HG02885 (cell line): ENCODE measurements around the gene MRS2.
"Not testable (repeated sequence)": the region's sequence is repeated elsewhere in the genome, so short reads cannot be mapped to it uniquely, and the experiment has no call there.

Source experiments
- ATAC-seq: cut with Tn5 transposase; IDR thresholded peaks from one replicate; pipeline ENCODE4 v1.9.1; 2021; ENCODE audit warnings: mild to moderate bottlenecking; ENCODE audit not compliant: unreplicated experiment, poor library complexity

MRS2 gene, protein sequence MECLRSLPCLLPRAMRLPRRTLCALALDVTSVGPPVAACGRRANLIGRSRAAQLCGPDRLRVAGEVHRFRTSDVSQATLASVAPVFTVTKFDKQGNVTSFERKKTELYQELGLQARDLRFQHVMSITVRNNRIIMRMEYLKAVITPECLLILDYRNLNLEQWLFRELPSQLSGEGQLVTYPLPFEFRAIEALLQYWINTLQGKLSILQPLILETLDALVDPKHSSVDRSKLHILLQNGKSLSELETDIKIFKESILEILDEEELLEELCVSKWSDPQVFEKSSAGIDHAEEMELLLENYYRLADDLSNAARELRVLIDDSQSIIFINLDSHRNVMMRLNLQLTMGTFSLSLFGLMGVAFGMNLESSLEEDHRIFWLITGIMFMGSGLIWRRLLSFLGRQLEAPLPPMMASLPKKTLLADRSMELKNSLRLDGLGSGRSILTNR

DNA sequence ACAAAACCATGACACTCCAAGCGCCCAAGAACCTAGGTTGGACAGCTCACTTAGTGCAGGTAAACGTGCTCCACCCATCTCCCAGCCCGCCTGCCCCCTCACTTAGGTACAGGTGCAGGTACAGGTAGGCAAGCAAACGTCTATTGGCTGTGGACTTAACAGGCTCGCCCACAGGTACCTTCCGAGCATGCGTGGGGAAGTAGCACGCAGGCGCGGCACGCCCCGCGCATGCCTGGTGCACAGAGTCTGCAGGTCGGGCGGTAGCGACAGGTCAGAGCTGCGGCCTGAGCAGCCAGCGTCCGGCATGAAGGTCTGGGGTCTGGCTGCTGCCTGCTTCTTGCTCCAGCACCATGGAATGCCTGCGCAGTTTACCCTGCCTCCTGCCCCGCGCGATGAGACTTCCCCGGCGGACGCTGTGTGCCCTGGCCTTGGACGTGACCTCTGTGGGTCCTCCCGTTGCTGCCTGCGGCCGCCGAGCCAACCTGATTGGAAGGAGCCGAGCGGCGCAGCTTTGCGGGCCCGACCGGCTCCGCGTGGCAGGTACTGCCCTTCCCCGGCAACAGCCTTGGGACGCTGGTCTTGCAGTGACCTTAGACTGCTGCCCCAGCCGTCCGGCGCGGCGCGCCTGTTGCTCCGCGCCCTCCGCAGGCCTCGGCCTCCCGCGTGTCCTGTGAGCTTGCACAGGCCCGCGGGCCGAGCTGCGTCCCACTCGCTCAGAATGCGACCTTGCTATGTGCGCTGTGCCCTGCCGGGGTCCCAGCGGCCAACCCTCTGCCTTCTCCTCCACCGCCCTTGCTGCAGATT lies at the start of gene MRS2:
MRS2 (plus strand) TSS at position 240 of the 804 bp plus-strand sequence; CDS start at position 351, 111 bp downstream.
- peak; percentile 98 for ATAC-seq

DNA sequence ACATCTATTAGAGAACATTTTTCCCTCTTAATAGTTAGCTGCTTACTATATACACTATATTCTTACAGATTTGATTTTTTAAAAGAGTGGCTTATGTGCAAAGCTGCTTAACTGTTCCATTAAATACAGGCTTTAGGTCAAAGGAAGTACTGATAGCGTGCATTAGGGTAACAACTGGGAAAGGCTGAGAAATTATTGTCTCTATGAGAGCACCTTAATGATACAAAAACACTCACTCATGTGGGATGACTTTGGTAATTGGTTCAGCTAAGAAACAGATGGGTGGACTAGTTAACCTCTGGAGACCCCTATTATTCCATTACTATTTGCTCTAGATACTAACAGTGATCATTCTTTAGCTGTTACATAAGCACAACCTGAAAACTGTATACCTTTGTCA lies 48.9 kb upstream of the MRS2 start:
- ATAC-seq = no peak

DNA sequence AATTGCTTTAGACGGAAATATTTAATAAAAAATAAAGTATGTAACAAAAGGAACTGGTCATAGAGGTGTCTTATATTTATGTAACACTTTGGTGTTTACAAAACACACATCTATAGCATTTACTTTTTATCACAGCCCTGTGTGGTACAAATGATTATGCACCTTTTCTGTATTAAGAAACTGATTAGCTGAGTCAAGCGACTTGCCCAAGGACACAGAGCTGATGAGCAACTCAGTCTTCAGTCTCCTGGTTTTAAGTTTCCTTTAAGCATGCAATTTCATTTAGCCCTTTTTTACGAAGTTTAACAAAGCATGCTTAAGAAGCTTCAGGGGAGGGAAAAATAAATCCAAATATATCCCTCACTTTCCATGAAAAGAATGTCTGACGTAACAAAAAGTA lies 47.3 kb upstream of the MRS2 start:
- no peak for ATAC-seq

DNA sequence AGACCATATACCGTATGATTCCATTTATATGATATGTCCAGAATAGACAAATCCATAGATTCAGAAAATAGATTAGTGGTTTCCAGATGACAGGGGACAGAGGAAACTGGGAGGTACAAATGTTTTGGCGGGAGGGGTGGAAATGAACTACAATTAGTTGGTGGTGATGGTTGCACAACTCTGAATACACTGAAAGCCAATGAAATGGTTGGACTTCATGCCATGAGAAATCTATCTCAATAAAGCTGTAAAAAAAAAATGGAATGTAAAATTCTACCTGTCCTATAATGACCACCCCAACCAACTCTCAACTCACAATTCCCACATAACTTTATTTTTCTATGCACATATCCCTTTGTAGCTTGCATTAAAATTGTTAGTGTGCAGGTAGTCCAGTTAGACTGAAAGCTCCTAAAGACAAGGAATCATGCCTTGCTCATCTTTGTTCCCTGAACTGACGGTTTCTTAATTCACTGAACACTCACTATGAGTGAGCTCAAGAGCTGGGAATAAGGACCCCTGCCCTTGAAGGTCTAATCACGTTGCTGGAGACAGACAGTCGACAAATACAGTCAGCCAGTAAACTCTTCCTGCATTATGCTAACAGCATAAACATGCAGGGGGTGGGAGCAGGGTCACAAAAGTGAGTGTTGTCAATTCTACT lies 46.3 kb upstream of the MRS2 start:
- ATAC-seq = no peak

DNA sequence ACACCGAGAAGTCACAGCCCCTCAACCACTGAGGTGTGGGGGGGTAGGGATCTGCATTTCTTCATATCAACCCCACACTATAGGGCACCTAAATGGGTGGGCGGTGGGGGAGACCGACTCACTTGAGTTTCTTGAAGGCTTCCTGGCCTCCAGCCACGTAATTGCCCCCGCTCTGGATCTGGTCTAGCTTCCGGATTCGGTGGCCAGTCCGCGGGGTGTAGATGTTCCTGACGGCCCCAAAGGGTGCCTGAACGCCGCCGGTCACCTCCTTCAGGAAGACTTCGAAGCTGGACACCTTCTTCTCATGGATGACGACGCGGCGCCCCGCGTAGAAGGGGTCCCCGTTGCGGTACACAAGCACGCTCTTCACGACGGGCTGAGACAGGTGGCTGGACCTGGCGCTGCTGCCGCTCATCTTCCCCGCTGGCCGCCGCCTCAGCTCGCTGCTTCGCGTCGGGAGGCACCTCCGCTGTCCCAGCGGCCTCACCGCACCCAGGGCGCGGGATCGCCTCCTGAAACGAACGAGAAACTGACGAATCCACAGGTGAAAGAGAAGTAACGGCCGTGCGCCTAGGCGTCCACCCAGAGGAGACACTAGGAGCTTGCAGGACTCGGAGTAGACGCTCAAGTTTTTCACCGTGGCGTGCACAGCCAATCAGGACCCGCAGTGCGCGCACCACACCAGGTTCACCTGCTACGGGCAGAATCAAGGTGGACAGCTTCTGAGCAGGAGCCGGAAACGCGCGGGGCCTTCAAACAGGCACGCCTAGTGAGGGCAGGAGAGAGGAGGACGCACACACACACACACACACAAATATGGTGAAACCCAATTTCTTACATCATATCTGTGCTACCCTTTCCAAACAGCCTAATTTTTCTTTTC lies 45.2 kb upstream of the MRS2 start, which contains the start of gene DCDC2:
DCDC2 (minus strand) TSS at position 724 of the 883 bp plus-strand sequence; CDS start at position 415, 309 bp downstream.
- ATAC-seq = no peak

DNA sequence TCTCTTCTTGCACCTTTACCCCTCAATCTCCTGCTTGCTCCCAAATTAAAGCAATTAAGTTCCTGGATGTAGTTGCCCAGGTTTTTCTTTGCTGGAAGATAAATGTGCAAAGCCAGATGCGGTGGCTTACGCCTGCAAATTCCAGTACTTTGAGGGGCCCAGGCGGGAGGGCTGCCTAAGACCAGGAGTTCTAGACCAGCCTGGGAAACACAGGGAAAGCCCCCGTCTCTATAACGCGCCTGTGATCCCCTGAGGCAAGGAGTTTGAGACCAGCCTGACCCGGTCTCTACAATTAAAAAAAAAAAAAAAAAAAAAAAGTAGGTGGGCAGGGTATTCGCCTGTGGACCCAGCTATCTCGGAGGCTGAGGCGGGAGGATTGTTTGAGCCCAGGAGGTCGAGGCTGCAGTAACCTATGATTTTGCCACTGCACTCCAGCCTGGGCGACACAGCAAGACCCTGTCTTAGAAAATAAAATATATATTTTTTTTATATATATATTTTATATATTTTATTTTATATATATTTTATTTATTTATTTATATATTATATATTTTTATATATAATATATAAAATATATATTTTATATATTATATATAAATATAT lies 44.4 kb upstream of the MRS2 start:
- no peak for ATAC-seq

DNA sequence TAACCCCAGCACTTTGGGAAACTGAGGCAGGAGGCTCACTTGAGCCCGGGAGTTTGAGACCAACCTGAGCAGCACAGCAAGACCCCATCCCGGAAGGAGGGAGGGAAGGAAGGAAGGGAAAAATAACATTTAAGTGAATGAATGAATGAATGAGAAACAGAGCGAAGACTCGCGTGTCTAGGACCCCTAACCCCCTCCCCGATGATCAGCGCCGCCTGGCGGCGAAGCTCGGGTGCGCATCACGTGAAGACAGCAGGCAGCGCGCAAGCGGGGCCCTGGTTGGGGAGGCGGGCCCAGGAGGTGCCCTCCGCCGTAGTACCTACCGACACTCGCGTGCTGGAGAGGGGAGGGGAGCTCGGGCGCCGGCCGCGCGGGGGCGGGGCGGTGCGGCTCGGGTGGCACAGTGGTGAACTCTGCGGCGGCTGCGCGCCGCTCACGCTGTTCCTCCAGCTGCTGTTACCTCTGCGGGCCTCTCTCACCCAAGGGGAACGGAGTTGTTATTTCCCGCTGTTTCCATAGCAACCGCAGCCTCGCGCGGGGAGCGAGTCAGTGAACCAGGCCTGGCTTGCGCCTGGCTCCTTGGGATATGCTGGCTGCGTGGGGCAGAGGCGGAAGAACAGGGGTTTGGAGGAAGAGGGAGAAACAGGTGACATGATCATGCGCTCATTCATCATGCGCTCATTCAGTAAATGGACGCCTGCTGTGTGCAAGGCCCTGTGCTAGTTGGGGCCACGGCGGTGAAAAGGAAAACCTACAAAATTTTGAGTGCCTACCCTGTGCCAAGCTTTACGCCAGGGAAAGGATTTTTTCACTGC lies 42.9 kb upstream of the MRS2 start:
- peak; percentile 81 for ATAC-seq

DNA sequence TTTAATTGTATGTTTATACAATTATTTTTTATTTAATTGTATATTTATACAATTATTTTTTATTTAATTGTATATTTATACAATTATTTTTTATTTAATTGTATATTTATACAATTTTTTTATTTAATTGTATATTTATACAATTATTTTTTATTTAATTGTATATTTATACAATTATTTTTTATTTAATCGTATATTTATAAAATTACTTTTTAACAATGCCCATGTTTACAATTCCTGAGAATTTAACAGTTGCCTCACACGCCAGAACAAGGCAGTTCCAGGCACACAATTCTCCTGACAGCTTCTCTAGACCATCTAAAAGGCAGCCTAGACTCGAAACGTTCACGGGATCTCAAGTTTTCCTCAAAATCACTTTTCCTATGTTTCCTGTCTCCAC lies 40.4 kb upstream of the MRS2 start:
- not testable (repeated sequence) for ATAC-seq

DNA sequence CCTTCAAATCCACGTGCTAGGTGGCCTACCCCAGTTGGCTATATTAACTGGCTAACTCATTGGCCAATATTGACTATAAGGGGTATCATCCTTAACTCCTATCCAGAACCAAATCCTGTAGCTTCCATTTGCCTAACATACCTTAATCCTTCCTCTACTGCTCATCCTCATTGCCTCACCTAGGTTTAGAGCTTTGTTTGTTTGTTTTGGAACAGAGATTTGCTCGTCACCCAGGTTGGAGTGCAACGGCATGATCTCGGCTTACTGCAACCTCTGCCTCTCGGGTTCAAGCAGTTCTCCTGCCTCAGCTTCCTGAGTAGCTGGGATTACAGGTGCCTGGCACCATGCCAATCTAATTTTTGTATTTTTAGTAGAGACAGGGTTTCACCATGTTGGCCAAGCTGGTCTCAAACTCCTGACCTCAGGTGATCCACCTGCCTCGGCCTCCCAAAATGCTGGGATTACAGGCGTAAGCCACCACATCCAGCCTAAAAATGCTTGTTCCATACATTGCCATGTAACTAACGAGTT lies 37.6 kb upstream of the MRS2 start:
- not testable (repeated sequence) for ATAC-seq

DNA sequence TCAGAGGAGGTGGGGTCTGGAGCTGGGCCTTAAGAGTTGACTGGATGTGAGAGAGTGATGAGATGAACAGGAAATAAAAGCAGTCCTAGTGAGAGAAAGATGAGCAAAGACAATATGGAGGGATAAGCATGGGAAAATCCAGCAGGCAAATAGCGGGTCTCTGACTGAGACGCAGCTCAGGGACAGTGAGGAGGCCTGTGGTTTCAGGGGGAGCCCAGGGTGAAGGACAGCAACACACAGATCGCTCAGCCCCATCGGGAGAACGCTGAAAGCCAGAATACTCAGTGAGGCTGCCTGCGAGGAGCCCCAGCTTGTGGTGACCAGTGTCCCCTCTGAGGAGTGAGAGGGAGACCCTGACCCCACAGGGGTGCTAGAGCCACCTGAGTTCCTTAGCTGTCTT lies 28.1 kb upstream of the MRS2 start:
- ATAC-seq = no peak

DNA sequence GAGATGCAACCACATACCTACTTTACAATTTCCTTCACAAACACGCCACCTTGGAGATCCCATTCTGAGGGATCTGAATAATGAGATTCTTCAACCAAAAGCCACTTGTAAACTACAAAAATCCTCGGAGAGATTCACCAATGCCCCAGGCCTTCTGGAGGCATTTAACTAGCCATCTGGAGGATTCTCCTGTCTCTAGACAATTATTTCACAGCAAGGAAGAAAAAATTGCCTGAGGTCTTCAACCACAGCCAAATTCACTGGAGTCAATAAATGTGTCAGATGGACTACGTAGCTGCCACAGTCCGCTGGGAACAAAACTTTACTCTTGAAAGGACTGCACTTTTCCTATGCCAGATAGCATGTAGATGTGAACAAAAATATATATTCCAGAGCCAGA lies 25.9 kb upstream of the MRS2 start:
- no peak for ATAC-seq

DNA sequence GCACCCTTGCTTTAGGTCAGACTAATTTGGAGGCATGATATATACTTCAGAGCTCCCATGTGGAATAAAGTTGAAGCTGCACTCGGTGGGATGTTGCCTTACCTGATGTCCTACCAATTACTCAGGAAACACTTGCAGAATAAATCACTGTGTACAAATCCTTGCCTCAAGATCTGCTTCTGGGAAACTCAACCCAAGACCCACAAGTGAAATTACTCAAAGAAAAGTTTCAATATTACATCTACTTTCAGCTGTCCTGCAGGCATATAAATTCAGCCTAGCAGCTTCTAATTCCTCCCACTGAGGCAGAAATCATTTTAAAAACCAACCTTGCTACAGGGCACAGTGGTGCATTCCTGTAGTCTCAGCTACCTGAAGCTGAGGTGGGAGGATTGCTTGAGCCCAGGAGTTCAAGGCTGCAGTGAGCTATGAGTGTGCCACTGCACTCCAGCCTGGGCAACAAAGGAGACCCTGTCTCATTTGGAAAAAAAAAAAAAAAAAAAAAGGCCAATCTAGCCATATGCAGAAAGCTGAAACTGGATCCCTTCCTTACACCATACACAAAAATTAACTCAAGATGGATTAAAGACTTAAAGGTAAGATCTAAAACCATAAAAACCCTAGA lies 24.2 kb upstream of the MRS2 start:
- peak; percentile 66 for ATAC-seq

DNA sequence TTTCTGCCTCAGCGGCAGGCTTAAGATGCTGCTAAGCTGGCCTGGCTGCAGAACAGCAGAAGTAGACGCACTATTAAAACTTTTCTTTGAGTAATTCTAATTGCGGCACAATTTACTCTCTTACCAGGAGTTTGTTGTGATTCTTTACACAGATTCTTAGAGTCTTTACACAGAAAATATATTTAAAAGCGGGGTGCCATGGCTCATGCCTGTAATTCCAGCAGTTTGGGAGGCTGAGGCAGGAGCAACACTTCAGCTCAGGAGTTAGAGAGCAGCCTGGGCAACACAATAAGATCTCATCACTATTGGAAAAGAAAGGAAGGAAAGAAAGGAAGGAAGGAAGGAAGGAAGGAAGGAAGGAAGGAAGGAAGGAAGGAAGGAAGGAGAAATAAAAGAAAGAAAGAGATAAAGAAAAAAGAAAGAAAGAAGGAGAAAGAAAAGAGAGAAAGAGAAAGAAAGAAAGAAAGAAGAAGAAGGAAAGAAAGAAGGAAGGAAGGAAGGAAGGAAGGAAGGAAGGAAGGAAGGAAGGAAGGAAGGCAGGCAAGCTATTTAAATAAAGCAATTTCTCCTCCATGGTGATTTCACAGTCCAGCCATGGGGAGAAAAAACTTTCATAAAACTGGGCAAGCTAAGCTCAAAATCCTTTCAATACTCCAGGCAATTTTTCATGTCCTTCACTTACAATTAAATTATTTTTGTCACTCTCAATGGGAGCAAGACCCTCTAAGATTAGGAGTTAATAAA lies 21.1 kb upstream of the MRS2 start:
- ATAC-seq = no peak

DNA sequence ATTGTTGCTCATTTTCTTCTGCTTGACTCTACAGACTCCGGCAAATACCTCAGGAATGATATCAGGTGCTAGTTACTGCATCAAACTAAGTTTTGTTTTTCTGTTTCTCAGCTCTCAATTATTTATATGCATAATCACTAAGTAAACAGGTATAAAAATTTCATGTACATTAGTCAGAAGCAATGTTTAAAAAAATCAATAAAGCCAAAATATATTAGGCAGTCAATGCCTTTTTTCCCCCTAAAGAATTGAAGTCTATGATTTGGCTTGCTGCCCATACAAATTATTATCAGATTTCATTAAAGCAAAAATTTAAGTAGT lies 20.6 kb upstream of the MRS2 start:
- no peak for ATAC-seq

DNA sequence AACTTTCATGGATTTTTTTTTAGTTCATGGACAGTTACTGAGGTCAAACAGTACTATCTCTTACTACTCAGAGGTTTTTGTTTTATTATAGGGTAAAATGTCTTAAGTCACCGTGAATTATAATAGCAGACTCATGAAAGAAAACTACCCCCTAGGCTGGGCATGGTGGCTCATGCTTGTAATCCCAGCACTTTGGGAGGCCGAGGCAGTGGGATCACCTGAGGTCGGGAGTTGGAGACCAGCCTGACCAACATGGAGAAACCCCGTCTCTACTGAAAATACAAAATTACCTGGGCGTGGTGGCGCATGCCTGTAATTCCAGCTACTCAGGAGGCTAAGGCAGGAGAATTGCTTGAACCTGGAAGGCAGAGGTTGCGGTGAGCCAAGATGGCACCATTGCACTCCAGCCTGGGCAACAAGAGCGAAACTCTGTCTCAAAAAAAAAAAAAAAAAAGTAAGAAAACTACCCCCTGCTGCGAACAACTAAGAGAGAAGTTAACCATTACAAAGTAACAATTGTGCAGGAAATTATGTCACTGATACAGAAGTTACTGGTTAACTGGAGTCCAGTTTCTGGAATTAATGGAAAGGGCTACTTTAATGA lies 19.7 kb upstream of the MRS2 start:
- not testable (repeated sequence) for ATAC-seq

DNA sequence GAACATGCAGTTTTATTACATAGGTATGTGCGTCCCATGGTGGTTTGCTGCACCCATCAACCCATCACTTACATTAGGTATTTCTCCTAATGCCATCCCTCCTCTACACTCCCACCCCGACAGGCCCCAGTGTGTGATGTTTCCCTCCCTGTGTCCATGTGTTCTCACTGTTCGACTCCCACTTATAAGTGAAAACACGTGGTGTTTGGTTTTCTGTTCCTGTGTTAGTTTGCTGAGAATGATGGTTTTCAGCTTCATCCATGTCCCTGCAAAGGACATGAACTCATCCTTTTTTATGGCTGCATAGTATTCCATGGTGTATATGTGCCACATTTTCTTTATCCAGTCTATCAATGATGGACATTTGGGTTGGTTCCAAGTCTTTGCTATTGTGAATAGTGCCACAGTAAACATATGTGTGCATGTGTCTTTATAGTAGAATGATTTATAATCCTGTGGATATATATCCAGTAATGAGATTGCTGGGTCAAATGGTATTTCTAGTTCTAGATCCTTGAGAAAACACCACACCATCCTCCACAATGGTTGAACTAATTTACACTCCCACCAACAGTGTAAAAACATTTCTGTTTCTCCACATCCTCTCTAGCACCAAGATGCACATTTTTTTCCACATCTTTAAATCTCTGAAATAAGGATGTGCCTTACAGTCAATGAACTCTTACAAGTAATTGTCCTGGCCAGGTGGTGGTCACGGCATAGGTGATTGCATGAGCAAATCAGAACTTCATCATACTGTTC lies 18.2 kb upstream of the MRS2 start:
- ATAC-seq = not testable (repeated sequence)
